Neural progenitor cell (in vitro differentiated cells): ENCODE data around the gene PCARE. TPM values are rescaled to one million over a fixed set of nuclear protein-coding genes. Genes with fewer than 3 reads are reported as not detected.

Experiments used
- DNase-seq: peaks from one replicate; pipeline ENCODE4 v3.0.0-alpha.2; 2016; ENCODE audit warnings: low spot score
- H2AFZ ChIP-seq: fragments of 200-600 bp; sonication (generic); replicated peaks from 2 replicates; pipeline ENCODE4 v1.6.1; 2016; ENCODE audit warnings: antibody characterized with exemption
- H3F3A ChIP-seq: fragments of 200-600 bp; sonication (generic); 2 replicates; pipeline ENCODE4 v1.6.1; 2016; ENCODE audit warnings: antibody characterized with exemption, low read depth
- H3K27ac ChIP-seq: fragments of 200-600 bp; sonication (generic); 2 replicates; pipeline ENCODE4 v1.5.1; 2016; ENCODE audit warnings: mild to moderate bottlenecking
- H3K27me3 ChIP-seq: fragments of 200-600 bp; sonication (generic); 2 replicates; pipeline ENCODE4 v1.6.1; 2016; ENCODE audit warnings: mild to moderate bottlenecking, moderate library complexity
- H3K36me3 ChIP-seq: fragments of 200-600 bp; sonication (generic); 2 replicates; pipeline ENCODE4 v1.5.1; 2016
- H3K4me1 ChIP-seq: fragments of 200-600 bp; sonication (generic); 2 replicates; pipeline ENCODE4 v1.6.1; 2016; ENCODE audit warnings: mixed run types
- H3K4me2 ChIP-seq: fragments of 200-600 bp; sonication (generic); 2 replicates; pipeline ENCODE4 v1.6.1; 2016
- H3K4me3 ChIP-seq: fragments of 200-600 bp; sonication (generic); 2 replicates; pipeline ENCODE4 v1.5.1; 2016
- H3K79me2 ChIP-seq: fragments of 200-600 bp; sonication (generic); 2 replicates; pipeline ENCODE4 v1.6.1; 2016; ENCODE audit warnings: low read depth
- H3K9ac ChIP-seq: fragments of 200-600 bp; sonication (generic); 2 replicates; pipeline ENCODE4 v1.6.1; 2016
- H3K9me3 ChIP-seq: fragments of 200-600 bp; sonication (generic); 2 replicates; pipeline ENCODE4 v1.5.1; 2016; ENCODE audit warnings: low read depth
- H4K20me1 ChIP-seq: fragments of 200-600 bp; sonication (generic); 2 replicates; pipeline ENCODE4 v1.6.1; 2016; ENCODE audit warnings: low read depth
- H3K27ac Mint-ChIP-seq: 3 replicates; pipeline ENCODE4 v1.8.0; 2021; ENCODE audit warnings: mixed read lengths
- H3K27me3 Mint-ChIP-seq: 2 replicates; pipeline ENCODE4 v1.8.0; 2022; ENCODE audit warnings: low read depth, mild to moderate bottlenecking, inconsistent platforms, moderate library complexity, mixed read lengths; ENCODE audit not compliant: insufficient read depth
- H3K36me3 Mint-ChIP-seq: 3 replicates; pipeline ENCODE4 v1.8.0; 2021; ENCODE audit warnings: mixed read lengths
- H3K4me1 Mint-ChIP-seq: 3 replicates; pipeline ENCODE4 v1.8.0; 2021; ENCODE audit warnings: mixed read lengths
- H3K4me3 Mint-ChIP-seq: 3 replicates; pipeline ENCODE4 v1.8.0; 2021; ENCODE audit warnings: mild to moderate bottlenecking, moderate library complexity, mixed read lengths
- H3K9me3 Mint-ChIP-seq: 3 replicates; pipeline ENCODE4 v1.8.0; 2020; ENCODE audit warnings: mixed read lengths
- CTCF ChIP-seq: fragments of 200-600 bp; sonication (generic); IDR thresholded peaks from 2 replicates; pipeline ENCODE4 v1.5.1; 2017; ENCODE audit warnings: antibody characterized with exemption, mild to moderate bottlenecking
- EZH2 ChIP-seq: fragments of 200-600 bp; sonication (generic); IDR thresholded peaks from 2 replicates; pipeline ENCODE4 v1.6.1; 2017; ENCODE audit warnings: antibody characterized with exemption, mild to moderate bottlenecking, moderate library complexity
- EZH2phosphoT487 ChIP-seq: fragments of 200-600 bp; sonication (generic); IDR thresholded peaks from 2 replicates; pipeline ENCODE4 v1.6.1; 2017; ENCODE audit warnings: antibody characterized with exemption
- total RNA-seq: library from RNA; depleted of rRNA; stranded (reverse); fragments of >200 nt; gene quantifications from 2 replicates; pipeline ENCODE4 v1.2.3, GENCODE V29; 2015; ENCODE audit warnings: low replicate concordance

The PCARE gene
- total RNA-seq, 1 donor from 2014 or later = not detected

DNA sequence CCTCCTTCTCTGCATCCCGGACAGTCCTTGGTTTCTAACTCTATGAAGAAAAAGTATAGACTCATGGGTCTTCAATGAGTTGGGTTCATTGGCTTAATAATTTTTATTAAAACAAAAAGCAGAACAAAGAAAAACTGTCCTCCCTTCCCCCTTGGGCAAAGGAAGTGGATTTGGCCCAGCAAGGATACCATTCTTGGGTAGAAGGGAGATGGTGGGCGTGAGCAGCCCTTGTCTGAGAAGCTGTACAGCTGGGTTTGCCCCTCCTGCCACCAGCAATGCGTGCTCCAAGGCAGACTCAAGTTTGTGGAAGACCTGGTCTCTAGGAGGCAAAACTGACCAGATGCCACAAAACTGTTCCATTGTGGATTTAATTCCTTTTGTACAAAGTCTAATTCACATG lies 12.7 kb downstream of the PCARE start:
- Histone ChIP-seq H3K4me3 (no peak overlapping the region), H3K4me2 (no peak overlapping the region), H3K27me3 (no peaks in the 10 kb centered on the region), H4K20me1 (peaks cover 6% of the 10 kb centered on the region), H3K27ac (no peak overlapping the region), H3K36me3 (no peaks in the 10 kb centered on the region), H3K9ac (no peak overlapping the region), H3K79me2 (no peaks in the 10 kb centered on the region), H3K4me1 (peaks cover 36% of the 10 kb centered on the region), H2AFZ (no peak overlapping the region), H3K9me3 (no peaks in the 10 kb centered on the region), H3F3A (peaks cover 26% of the 10 kb centered on the region)
- TF ChIP-seq EZH2 (no peak), EZH2phosphoT487 (no peak), CTCF (no peak)
- no peaks in the 10 kb centered on the region for H3K9me3 Mint-ChIP-seq
- peaks cover 4% of the 10 kb centered on the region for H3K27me3 Mint-ChIP-seq
- H3K4me3 Mint-ChIP-seq = no peak overlapping the region
- peaks cover 63% of the 10 kb centered on the region for H3K4me1 Mint-ChIP-seq
- no peak for DNase-seq
- no peaks in the 10 kb centered on the region for H3K36me3 Mint-ChIP-seq
- H3K27ac Mint-ChIP-seq = peak overlapping the region; percentile 87

DNA sequence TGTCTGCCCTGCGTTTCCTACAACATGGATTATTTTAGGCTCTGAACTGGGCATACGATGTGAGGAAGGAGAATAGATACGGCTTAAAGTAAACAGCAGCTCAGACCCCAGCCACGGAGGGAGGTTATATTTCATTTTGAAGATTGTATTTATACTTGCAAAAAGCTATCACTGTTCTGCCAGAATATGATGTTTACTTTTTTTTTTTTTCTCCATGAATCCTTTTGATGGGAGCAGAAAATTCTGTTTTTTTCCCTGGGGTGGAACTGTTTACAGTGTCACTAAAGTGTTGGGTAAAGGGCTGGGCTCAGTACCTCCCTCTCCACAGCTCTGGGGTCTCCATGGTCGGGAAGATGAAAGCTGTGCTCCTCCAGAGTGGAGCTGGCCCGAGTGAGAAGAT lies 13.1 kb downstream of the PCARE start:
- Mint-ChIP-seq H3K36me3 (no peaks in the 10 kb centered on the region), H3K27ac (peak overlapping the region; percentile 87), H3K4me1 (peaks cover 63% of the 10 kb centered on the region), H3K9me3 (no peaks in the 10 kb centered on the region), H3K27me3 (peaks cover 4% of the 10 kb centered on the region), H3K4me3 (no peak overlapping the region)
- Histone ChIP-seq H4K20me1 (peaks cover 6% of the 10 kb centered on the region), H3K9me3 (no peaks in the 10 kb centered on the region), H3K9ac (no peak overlapping the region), H3K36me3 (no peaks in the 10 kb centered on the region), H2AFZ (no peak overlapping the region), H3K4me2 (no peak overlapping the region), H3F3A (peaks cover 26% of the 10 kb centered on the region), H3K27me3 (no peaks in the 10 kb centered on the region), H3K79me2 (no peaks in the 10 kb centered on the region), H3K27ac (no peak overlapping the region), H3K4me1 (peaks cover 36% of the 10 kb centered on the region), H3K4me3 (no peak overlapping the region)
- no peak for DNase-seq
- TF ChIP-seq EZH2 (no peak), CTCF (no peak), EZH2phosphoT487 (no peak)

DNA sequence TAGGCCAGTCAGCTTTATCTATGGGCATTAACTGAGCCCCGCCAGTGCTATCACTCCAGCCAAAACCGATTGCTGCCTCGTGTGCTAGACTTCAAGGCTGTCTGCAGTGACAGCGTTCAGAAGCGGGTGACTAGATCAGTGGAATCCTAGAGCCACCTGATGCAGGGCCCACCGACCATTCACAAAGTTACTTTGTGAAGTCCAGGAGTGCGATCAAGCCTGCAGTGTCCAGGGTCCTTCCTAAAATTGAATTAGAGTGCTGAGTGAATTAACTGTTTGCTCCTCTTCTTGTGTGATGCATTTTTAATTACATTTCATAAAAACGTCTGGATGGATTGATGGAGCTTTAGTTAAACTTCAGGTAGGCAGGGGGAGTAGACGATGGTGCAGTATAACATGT lies 13.9 kb downstream of the PCARE start:
- Mint-ChIP-seq H3K27me3 (peaks cover 4% of the 10 kb centered on the region), H3K27ac (peak overlapping the region; percentile 20), H3K4me1 (peaks cover 65% of the 10 kb centered on the region)

More for the DNA sequence above, 13.9 kb downstream of the PCARE start:
- Histone ChIP-seq H3K4me3 (no peak overlapping the region), H3K79me2 (no peaks in the 10 kb centered on the region), H2AFZ (no peak overlapping the region), H3K4me1 (peaks cover 33% of the 10 kb centered on the region), H4K20me1 (peaks cover 6% of the 10 kb centered on the region), H3F3A (peaks cover 25% of the 10 kb centered on the region), H3K27ac (no peak overlapping the region), H3K36me3 (no peaks in the 10 kb centered on the region), H3K27me3 (no peaks in the 10 kb centered on the region), H3K4me2 (no peak overlapping the region), H3K9ac (no peak overlapping the region), H3K9me3 (no peaks in the 10 kb centered on the region)
- no peaks in the 10 kb centered on the region for H3K9me3 Mint-ChIP-seq
- TF ChIP-seq CTCF (no peak), EZH2 (no peak), EZH2phosphoT487 (no peak)
- no peak overlapping the region for H3K4me3 Mint-ChIP-seq
- DNase-seq = no peak
- H3K36me3 Mint-ChIP-seq = no peaks in the 10 kb centered on the region
